ENCODE measurements around the gene REC114. TPM values are rescaled to one million over a fixed set of nuclear protein-coding genes. Genes with fewer than 3 reads are reported as not detected.

Gene REC114
- total RNA-seq, 1 donor from 2014 or later = not detected

- H3K27me3 ChIP-seq = no peaks in the 10 kb centered on the region
- peaks cover 64% of the 10 kb centered on the region for H3K36me3 ChIP-seq
- peaks cover 10% of the 10 kb centered on the region for H3K4me1 ChIP-seq
- DNase-seq (no peak), ATAC-seq (peak; percentile 51)
- no peak overlapping the region for H3K4me3 ChIP-seq
- no peak for TF ChIP-seq CTCF (IDR thresholded peaks at IDR 0.05)
- no peak overlapping the region for H3K27ac ChIP-seq
- H3K9me3 ChIP-seq = no peaks in the 10 kb centered on the region
- intact Hi-C loops (cut with DNase I) = no loop called here
Observed at GRCh38 chr15:73589766-73590165, 146.8 kb downstream of the REC114 start.

- no peaks in the 10 kb centered on the region for H3K9me3 ChIP-seq
- no peak for ATAC-seq
- no peak overlapping the region for H3K27ac ChIP-seq
- no peak for TF ChIP-seq CTCF (IDR thresholded peaks at IDR 0.05)
- DNase-seq = no peak
- H3K4me1 ChIP-seq = peaks cover 10% of the 10 kb centered on the region
- H3K36me3 ChIP-seq = peaks cover 59% of the 10 kb centered on the region
- no peaks in the 10 kb centered on the region for H3K27me3 ChIP-seq
- intact Hi-C loops (cut with DNase I) = no loop called here
- H3K4me3 ChIP-seq = no peak overlapping the region
Observed at GRCh38 chr15:73590263-73590662, 147.3 kb downstream of the REC114 start.

- Histone ChIP-seq H3K4me1 (peaks cover 23% of the 10 kb centered on the region), H3K36me3 (peaks cover 32% of the 10 kb centered on the region), H3K27me3 (no peaks in the 10 kb centered on the region), H3K9me3 (no peaks in the 10 kb centered on the region), H3K27ac (no peak overlapping the region), H3K4me3 (no peak overlapping the region)
- ATAC-seq = peak; percentile 36
- no peak for TF ChIP-seq CTCF (IDR thresholded peaks at IDR 0.05)
- DNase-seq = no peak
- intact Hi-C loops (cut with DNase I) = no loop called here
Observed at GRCh38 chr15:73593304-73594074, 150.5 kb downstream of the REC114 start.

GRCh38 chr15:73594109-73594508 lies 151.1 kb downstream of the REC114 start:
- ATAC-seq = no peak
- intact Hi-C loops (cut with DNase I) = no loop called here
- Histone ChIP-seq H3K36me3 (peaks cover 28% of the 10 kb centered on the region), H3K27ac (no peak overlapping the region), H3K4me1 (peaks cover 30% of the 10 kb centered on the region), H3K9me3 (no peaks in the 10 kb centered on the region), H3K4me3 (no peak overlapping the region), H3K27me3 (no peaks in the 10 kb centered on the region)
- TF ChIP-seq CTCF (IDR thresholded peaks at IDR 0.05) = no peak
- no peak for DNase-seq

DNA sequence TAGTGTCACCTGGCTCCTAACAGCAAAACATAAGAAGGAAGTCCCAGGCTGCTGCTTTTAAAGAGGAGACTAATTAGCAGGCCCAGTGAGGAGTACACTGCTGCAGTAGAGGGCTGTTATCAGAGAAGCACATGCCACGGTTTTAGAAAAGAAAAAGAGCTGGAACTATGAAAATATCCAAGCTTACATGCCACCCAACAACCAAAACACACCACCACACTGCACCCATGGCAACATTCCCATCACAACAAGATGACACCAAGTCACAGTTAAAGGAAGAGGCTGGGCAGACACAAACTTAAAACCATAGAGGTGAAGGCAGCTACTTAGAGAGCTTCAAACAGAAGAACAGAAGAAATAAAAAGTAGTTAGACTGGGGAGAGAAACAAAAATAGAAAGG lies 153.2 kb downstream of the REC114 start:
- no peak for TF ChIP-seq CTCF (IDR thresholded peaks at IDR 0.05)
- H3K4me3 ChIP-seq = no peak overlapping the region
- H3K9me3 ChIP-seq = no peaks in the 10 kb centered on the region
- H3K36me3 ChIP-seq = peaks cover 10% of the 10 kb centered on the region
- no peaks in the 10 kb centered on the region for H3K27me3 ChIP-seq
- no peak for DNase-seq
- peaks cover 47% of the 10 kb centered on the region for H3K4me1 ChIP-seq
- intact Hi-C loops (cut with DNase I) = no loop called here
- ATAC-seq = no peak
- no peak overlapping the region for H3K27ac ChIP-seq

Data from upper lobe of right lung (tissue), 1 donor.